Activated gamma-delta T cell treated with anti-CD3 and anti-CD28 coated beads, Interleukin-2, amount 50 U/mL, for 16 hours (primary cell): Measurements from ENCODE around the gene DTL.
"Not testable (repeated sequence)": the region's sequence is repeated elsewhere in the genome, so short reads cannot be mapped to it uniquely, and the experiment has no call there.

Experiments used
- DNase-seq: peaks from one replicate; pipeline ENCODE4 v3.0.0-alpha.2; 2020; ENCODE audit warnings: low read depth

DTL gene

DNA sequence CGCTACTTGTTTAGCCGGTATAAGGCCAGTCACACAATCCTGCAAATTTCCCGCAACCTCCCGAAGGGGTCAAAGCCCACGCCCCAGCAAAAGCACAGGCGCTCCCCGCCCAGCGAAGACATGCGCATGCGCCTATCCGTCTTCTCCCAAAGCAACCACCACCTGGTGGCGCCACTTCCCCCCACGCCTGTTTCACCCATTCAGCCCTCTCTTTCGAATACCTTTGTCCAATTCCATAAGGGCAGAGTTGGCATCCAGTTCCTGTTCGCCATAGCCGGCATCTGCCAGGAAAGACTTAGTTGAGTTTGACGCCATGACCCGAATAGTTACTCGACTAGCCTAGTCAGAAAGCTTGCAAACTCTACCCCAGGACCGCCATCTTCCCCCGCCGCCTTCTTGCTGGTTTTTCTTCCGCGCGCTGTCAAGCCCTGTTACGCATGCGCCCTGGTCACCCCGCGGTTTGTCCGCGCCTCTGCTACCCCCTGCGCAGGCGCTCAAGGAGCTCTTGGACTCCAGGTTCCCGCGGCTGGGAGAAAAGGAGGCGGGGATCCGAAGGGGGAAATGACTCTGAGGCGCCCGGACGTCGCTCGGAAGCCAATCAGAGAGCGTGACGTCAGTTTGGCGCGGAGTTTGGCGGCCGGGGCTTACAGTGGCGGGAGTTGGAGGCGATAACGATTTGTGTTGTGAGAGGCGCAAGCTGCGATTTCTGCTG, at the start of gene DTL, which contains the start of gene INTS7:
Gene DTL, plus strand, starts transcription at position 626 of the 712 bp plus-strand sequence. CDS start 143 bp downstream, outside the sequence.
Gene INTS7, minus strand, starts transcription at position 435 of the 712 bp plus-strand sequence. Its CDS starts 120 bp downstream, at position 315.
- DNase-seq, result peak; percentile 97

DNA sequence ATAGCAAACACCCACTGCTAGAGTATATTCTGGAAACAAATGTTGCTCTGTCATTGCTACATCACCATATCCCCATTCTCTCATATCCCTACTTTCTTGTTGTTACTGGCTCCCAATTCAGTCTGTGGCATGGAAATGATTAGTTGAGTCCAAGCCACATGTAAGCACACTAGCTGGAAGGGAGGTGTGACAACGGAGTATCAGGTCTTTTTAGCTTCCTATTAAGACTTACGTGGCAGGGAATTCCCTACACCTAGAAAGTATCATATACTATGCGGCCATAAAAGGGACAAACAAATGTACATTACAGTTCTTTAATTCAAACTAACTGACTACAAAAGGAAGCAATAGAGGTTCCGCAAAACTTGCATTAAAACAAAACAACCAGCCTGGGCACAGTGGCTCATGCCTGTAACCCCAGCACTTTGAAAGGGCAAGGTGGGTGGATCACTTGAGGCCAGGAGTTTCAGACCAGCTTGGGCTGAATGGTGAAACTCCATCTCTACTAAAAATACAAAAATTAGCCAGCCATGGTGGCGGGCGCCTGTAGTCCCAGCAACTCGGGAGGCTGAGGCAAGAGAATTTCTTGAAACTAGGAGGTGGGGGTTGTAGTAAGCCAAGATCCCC, 48.8 kb upstream of the DTL start:
- DNase-seq, result no peak

- DNase-seq, result no peak
These were observed 43.9 kb upstream of the DTL start for GRCh38 chr1:211991695-211992094.

- DNase-seq, result not testable (repeated sequence)
These were observed 38.1 kb upstream of the DTL start for GRCh38 chr1:211997426-211997825.

GRCh38 chr1:212002536-212002935, 33.0 kb upstream of the DTL start:
- DNase-seq, result no peak

DNA sequence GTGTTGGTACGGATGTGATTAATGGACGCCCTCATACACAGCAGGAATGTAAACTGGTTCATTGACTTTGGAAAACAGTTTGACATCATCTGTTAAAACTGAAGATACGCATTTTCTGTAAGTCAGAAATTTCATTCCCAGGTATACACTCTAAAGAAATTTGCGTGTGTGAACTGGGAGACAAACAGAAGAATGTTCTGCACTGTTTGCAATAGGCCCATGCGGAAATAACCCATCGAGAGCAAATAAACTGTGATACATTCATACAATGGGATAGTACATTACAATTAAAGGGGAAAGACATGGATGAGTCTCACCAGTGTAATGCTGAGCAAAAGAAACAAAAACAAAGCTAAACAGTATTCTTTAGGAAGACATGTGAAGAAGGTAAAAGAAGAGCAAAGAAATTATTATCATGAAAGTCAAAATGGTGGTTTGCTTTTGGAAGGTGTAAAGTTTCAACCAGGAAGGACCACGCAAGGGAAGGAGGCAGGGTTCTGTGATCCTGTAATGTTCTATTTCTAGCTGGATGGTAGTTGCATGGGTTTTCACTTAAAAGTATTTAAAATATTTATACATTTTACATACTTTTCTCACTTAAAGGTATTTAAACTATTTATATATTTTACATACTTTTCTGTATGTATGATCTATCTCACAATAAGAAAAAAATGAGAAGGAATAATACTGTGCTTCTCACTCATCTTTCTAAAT, 30.5 kb upstream of the DTL start:
- no peak for DNase-seq

DNA sequence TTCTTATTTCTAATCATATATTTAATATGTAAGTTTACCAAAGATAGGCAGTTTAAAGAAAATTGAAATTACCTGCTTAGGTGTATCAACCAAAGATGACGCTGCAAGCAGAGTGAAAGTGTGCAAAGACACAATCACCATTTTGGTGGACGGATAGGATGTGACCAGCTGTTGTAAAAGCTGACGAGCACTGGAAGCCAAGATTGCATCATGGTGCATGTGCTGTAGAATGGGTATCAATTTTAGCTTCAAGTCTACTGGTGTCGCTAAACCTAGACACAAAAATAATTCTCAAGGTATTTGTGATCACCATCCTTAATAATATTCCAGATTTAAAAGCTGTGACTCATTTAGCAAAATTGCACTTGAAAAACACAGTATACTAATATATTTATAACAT, 28.4 kb upstream of the DTL start:
- DNase-seq, result no peak

DNA sequence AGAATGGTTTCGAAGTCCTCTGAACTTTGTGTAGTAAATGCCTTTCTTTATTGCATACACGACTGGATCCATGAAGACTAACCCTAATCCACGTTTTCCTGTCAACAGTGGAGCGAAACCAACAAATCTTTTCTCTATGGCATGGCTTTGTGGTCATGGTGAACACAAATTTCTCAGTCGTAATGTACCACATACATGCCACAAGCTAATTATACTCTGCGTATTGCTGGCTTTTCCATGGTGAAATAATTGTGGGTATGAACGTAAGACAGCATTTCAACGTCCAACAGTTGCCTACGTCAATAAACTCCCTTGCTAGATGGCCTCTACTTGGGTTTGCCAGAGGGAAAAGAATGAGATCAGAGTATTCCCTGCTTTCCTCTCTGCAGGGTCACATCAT, 27.7 kb upstream of the DTL start:
- DNase-seq, result no peak

DNA sequence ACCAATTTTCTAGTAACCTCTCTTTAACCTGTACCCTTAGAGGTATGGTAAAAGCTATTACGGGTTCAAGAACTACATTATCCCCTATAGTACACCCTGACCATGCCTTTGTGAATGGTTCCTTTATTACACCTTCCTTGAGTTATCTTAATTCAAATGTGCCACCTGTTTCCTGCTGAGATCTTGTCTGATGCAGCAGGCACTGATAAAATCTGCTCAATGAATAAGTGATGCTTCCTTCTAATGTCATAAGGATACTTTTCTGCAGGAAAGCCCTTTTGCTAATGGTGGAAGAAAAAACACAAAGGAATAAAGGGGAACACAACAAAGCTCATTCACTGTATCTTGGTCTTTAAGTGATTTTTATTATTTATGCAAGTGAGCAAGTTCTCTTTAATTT, 26.0 kb upstream of the DTL start:
- no peak for DNase-seq

DNA sequence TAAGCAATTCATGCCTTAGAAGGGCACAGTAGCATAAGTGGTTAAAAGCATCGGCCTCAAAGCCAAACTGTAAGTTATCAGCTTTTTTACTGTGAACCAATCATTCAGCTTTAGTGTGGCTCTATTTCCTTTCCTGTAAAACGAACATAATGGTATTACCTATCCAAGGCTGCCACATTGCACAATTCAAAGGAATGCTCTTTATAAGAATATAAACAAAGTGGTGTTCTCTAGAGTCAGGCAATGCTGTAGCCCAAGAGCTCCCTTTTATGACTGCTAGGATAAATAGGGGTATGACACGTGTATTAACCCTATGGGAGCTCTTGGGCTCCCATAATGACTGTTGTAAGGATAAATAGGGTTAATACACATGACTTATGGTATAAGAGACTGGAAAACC, 25.5 kb upstream of the DTL start:
- no peak for DNase-seq

DNA sequence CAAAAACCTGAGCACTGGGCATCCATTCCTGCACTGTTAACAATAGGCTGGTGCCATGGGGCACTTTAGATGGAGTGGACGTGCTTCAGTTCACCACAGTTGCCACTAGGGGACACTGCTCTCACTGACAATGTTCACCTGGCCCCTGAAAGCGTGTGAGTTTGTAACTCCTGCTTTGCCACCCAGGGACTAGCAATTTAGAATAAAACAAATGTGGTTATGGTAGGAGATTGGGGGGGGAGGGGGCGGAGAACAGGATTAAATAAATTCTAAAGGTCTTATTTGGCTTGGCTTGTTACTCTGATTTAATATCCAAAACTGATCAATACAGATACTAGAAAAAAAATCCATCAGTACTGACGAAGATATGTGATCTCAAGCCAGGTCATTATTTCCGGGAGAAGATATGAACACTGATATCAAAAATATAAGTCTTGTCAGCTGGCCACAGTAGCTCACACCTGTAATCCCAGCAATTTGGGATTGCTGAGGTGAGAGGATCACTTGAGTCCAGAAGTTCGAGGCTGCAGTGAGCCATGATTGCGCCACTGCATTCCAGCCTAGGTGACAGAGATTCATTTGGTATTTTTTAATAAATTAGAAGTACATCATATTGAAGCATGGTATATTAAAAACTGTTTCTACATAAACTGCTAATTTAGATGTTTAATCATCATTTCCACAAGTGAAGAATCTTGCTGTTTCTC, 23.4 kb upstream of the DTL start:
- DNase-seq, result peak; percentile 51

- no peak for DNase-seq
These were observed 21.9 kb upstream of the DTL start for GRCh38 chr1:212013672-212014071.

DNA sequence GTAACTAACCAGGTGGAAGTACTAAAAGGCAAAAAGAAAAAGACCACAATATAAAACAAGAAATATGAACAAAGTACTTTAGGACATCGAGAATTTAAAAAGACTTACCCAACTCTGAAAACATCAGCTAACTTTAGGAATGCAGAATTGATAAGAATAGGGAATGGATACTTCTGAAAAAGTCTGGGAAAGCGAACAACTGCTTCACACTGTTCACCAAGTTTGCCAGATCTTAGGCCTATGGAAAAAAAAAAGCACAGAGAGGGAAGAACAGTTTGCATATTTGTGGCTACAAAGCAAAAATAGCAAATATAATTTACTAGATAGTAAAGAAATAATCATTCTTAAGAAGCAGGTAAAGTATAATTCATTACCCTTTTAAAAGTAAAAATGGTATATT, 14.6 kb upstream of the DTL start:
- DNase-seq, result no peak

GRCh38 chr1:212021563-212021962, 14.0 kb upstream of the DTL start:
- no peak for DNase-seq

GRCh38 chr1:212022908-212023307, 12.6 kb upstream of the DTL start:
- DNase-seq, result not testable (repeated sequence)

- DNase-seq, result no peak
These were observed 10.9 kb upstream of the DTL start for GRCh38 chr1:212024469-212025149.

- DNase-seq, result not testable (repeated sequence)
These were observed 7.8 kb upstream of the DTL start for GRCh38 chr1:212027727-212028126.

- DNase-seq, result no peak
These were observed 4.5 kb upstream of the DTL start for GRCh38 chr1:212030936-212031528.

DNA sequence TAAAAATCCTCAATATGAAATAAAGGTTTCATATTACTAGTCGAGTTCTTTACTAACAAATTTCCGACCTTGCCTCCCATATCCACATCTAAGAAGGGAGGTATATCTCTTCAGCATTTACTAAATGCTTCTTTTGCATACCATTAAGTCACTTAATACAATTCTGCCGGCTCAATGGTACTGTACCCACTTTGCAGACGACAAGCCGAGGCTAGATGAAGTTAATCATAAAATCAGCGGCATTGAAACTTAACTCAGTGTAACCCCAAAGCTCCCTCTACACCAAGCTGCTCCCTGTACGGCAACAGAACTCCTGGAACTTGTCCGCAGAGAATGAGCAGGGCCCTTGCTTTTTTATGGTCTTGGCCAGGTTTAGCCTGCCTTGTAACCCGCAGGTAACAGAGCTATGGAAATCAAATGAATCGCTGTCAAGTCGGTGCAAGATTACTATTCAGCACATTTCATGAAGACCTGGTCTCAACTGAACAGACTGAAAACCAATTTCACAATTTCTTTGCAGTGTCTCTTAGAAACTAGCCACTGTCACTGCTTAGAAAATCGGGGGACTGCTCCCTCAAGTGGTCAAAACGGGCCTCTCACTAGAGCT, 929 bp upstream of the DTL start:
- DNase-seq, result no peak

DNA sequence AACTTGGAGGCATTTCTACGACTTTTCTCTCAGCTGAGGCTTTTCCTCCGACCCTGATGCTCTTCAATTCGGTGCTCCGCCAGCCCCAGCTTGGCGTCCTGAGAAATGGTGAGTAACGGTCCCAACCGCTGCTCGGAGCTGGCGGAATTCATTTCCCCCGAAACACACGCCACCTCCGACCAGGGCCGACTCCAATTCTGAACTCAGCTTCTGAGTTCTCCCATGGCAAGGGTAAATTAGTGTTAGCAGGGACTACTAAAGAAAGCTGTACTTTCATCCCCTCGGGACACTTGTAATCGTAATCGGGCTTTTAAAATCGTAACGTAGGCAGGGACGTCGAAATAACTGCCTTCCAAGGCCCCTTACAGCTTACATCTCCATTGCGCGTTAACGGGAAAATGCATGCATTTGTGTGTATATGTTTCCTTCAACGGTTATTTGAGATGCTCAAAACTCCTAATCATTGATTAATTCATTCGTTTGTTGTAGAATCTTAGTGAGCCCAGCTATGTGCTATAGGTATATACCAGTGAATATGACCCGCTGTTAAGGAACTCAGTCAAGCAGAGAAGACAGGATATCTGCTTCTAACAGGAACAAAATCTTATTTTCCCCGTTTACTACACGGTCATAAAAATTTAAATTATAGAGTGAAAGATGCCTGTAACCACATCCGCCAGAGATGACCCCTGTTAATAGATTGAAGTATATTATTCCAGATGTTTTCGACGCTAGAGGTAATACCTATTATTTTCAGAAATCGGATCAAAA, 472 bp downstream of the DTL start:
- DNase-seq, result no peak
